Common myeloid progenitor, CD34-positive (primary cell): ENCODE results near the gene SNRNP48.

Source experiments
- CTCF ChIA-PET: fragments of 350-600 bp; sonication (Branson Sonifier 250); formaldehyde crosslinking; loops from one replicate; lab custom pipeline; 2021; ENCODE audit warnings: antibody characterized with exemption; lab: Charles Lee
- POLR2A ChIA-PET: fragments of 350-600 bp; sonication (Branson Sonifier 250); formaldehyde crosslinking; loops from one replicate; lab custom pipeline; 2021; ENCODE audit warnings: antibody characterized with exemption; lab: Charles Lee
- DNase-seq, 3 donors: peaks; one replicate each; pipeline versions ENCODE4 v3.0.0 to v3.0.0-alpha.2; 2013
- H3K27ac ChIP-seq, 2 experiments: 1 replicate in 1 of 2; 2 replicates in 1 of 2; pipeline ENCODE4 v1.7.0; 2013; ENCODE audit warnings: inconsistent platforms in 2 of 2, low read length in 2 of 2, mild to moderate bottlenecking in 2 of 2, low read depth in 1 of 2, moderate library complexity in 1 of 2; ENCODE audit not compliant: severe bottlenecking in 2 of 2, insufficient read depth in 1 of 2, poor library complexity in 1 of 2
- H3K27me3 ChIP-seq, 5 experiments: replicated peaks in 2 of 5; 1 replicate in 3 of 5; 2 replicates in 2 of 5; pipeline versions ENCODE4 v1.6.1 to v1.7.0; 2013; ENCODE audit warnings: low read length in 4 of 5, mild to moderate bottlenecking in 2 of 5, moderate library complexity in 2 of 5, inconsistent platforms in 1 of 5; ENCODE audit not compliant: insufficient read depth in 5 of 5, control insufficient read depth in 4 of 5
- H3K36me3 ChIP-seq, 4 experiments: 1 replicate in 2 of 4; 2 replicates in 2 of 4; pipeline versions ENCODE4 v1.6.1 to v1.7.0; 2013; ENCODE audit warnings: low read length in 3 of 4, control low read depth in 1 of 4, mild to moderate bottlenecking in 1 of 4; ENCODE audit not compliant: control insufficient read depth in 4 of 4, insufficient read depth in 4 of 4
- H3K4me1 ChIP-seq, 4 experiments: 1 replicate in 3 of 4; 2 replicates in 1 of 4; pipeline versions ENCODE4 v1.6.1 to v1.7.1; 2013; ENCODE audit warnings: low read length in 3 of 4, mild to moderate bottlenecking in 3 of 4, control low read depth in 1 of 4, inconsistent platforms in 1 of 4, moderate library complexity in 1 of 4; ENCODE audit not compliant: control insufficient read depth in 4 of 4, insufficient read depth in 4 of 4; ENCODE audit errors: control extremely low read depth in 1 of 4
- H3K4me3 ChIP-seq, 7 experiments: 1 replicate in 4 of 7; 2 replicates in 3 of 7; pipeline versions ENCODE4 v1.5.1 to v1.7.0; 2013; ENCODE audit warnings: mild to moderate bottlenecking in 7 of 7, low read length in 6 of 7, moderate library complexity in 6 of 7, inconsistent platforms in 2 of 7, low read depth in 2 of 7, control low read depth in 1 of 7; ENCODE audit not compliant: insufficient read depth in 4 of 7, control insufficient read depth in 1 of 7; ENCODE audit errors: extremely low read depth in 1 of 7
- H3K9me3 ChIP-seq, 5 experiments: 1 replicate in 4 of 5; 2 replicates in 1 of 5; pipeline versions ENCODE4 v1.6.1 to v1.7.1; 2013; ENCODE audit warnings: low read length in 4 of 5, mild to moderate bottlenecking in 2 of 5, inconsistent platforms in 1 of 5, low read depth in 1 of 5, moderate library complexity in 1 of 5; ENCODE audit not compliant: control insufficient read depth in 4 of 5, insufficient read depth in 2 of 5; ENCODE audit errors: control extremely low read depth in 1 of 5
- WGBS: methylation state at CpG from one replicate; pipeline ENCODE4 v1.1.5; 2013; ENCODE audit not compliant: insufficient coverage; 5-methylcytosine and 5-hydroxymethylcytosine counted together

Gene SNRNP48

DNA sequence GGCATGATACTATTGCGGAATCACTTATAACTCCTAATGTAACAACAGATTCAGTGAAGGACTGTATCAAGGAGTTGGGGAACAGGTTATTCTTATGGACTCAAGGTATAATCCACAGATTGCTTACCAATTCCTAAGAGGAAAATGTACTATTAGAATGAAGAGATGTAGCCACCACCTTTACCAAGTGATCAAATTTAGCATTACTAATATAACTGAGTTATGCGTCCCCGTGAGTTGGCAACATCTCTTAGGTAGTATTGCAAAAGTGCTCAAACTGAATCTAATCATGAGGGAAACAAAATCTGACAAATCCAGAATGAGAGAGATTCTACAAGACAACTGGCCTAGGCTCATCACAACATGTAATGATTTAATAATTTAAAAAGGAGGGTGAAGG, 777 bp upstream of the SNRNP48 start:
- peaks cover 0 to 1% (median 0%) of the 10 kb centered on the region in 5 experiments for H3K9me3 ChIP-seq
- H3K4me3 ChIP-seq, result peak overlapping the region in 2 of 7 experiments; percentile 65 to 86
- POLR2A ChIA-PET, result no interaction called here
- H3K36me3 ChIP-seq, result peaks cover 0 to 9% (median 4%) of the 10 kb centered on the region in 4 experiments
- H3K27ac ChIP-seq, result no peak overlapping the region
- no peaks in the 10 kb centered on the region for H3K27me3 ChIP-seq
- CTCF ChIA-PET, result interaction anchor here (0.9 to 1.2 kb wide), 4 partner anchors 9 to 164 kb away, joined by 3 to 9 read pairs (median 5); no protein-coding TSS in a partner anchor
- peaks cover 8 to 23% (median 16%) of the 10 kb centered on the region in 4 experiments for H3K4me1 ChIP-seq
- WGBS, result 100% methylated on average over 2 of the region's 3 CpGs
- DNase-seq, result no peak

DNA sequence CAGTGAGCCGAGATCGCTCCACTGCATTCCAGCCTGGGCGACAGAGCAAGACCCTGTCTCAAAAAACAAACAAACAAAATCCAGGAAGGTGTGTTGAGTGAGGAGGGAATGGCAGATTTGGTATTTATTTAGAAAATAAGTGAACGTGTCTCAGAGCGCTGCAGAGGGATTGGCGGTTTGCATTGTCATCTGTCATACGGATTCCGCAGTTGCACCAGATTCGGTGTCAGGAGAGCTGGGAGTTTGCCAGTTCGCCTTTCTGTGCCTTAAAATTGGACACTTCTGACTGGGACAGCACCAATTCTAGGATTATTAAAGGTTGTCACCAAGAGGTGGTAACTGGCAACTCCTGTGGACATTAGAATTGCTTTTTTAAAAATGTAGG, 912 bp downstream of the SNRNP48 start:
- Histone ChIP-seq H3K36me3 (peaks cover 11 to 23% (median 15%) of the 10 kb centered on the region in 4 experiments), H3K27ac (peak overlapping the region in 1 of 2 experiments; percentile 74), H3K4me1 (peaks cover 8 to 23% (median 16%) of the 10 kb centered on the region in 4 experiments), H3K27me3 (no peaks in the 10 kb centered on the region), H3K9me3 (peaks cover 0 to 1% (median 0%) of the 10 kb centered on the region in 5 experiments), H3K4me3 (peak overlapping the region; percentile 65 to 90 (median 85))
- ChIA-PET POLR2A (no interaction called here), CTCF (interaction anchor here (1.7 kb wide), 1 partner anchor 165 kb away, joined by 6 read pairs; no protein-coding TSS in a partner anchor)
- WGBS, result 47% methylated on average over 8 of the region's 10 CpGs
- DNase-seq, result peak; percentile 7 to 52 (median 43)

DNA sequence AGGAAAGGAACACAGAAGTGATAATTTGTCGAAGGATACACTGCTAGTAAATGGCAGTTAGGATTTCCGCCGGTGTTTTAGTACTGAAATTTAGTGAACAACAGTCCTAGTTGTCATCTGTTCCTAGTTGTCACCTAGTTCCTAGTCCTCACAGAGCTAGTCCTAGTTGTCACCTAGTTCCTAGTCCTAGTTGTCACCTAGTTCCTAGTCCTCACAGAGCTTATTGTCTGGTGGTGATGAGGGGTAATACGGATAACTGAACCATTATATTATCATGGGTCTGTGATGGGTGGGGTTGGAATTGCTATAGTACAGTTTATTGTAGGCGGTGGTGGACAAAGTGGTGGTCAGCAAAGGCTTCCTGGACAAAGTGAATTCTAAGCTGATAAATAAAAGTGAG, 1.8 kb downstream of the SNRNP48 start:
- POLR2A ChIA-PET, result no interaction called here
- H3K4me1 ChIP-seq, result peaks cover 8 to 23% (median 16%) of the 10 kb centered on the region in 4 experiments
- WGBS, result 98% methylated on average over 4 of the region's 5 CpGs

DNA sequence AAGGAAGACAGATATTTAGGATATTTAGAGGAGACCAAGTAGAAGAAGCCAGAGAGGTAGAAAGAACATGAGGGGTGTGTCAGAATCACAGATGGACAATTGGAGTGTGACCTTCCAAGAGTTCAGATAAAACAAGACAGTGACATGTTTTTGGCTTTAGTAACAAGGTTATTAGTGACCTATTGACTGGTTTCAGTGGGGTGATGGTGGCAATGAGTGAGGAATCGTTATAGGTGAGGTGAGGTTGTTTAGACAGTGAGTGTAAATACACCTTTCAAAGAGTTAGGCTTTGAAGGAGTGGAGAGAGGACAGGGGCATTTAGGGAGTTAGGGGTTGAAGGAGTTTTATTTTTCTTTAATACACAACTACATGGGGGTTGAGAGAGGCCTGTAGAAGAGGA, 3.2 kb downstream of the SNRNP48 start:
- no peak overlapping the region for H3K27ac ChIP-seq
- H3K4me1 ChIP-seq, result peaks cover 8 to 23% (median 16%) of the 10 kb centered on the region in 4 experiments
- H3K4me3 ChIP-seq, result no peak overlapping the region
- no peaks in the 10 kb centered on the region for H3K27me3 ChIP-seq
- DNase-seq, result no peak
- no peaks in the 10 kb centered on the region for H3K9me3 ChIP-seq
- 88% methylated on average over 1 of the region's 1 CpG for WGBS
- POLR2A ChIA-PET, result no interaction called here
- CTCF ChIA-PET, result no interaction called here
- peaks cover 11 to 34% (median 25%) of the 10 kb centered on the region in 4 experiments for H3K36me3 ChIP-seq

More for the DNA sequence above, 1.8 kb downstream of the SNRNP48 start:
- Histone ChIP-seq H3K27me3 (no peaks in the 10 kb centered on the region), H3K4me3 (peak overlapping the region in 1 of 7 experiments; percentile 18), H3K36me3 (peaks cover 11 to 30% (median 21%) of the 10 kb centered on the region in 4 experiments), H3K27ac (no peak overlapping the region), H3K9me3 (peaks cover 0 to under 1% (median 0%) of the 10 kb centered on the region in 5 experiments)
- CTCF ChIA-PET, result interaction anchor here (0.6 to 1.7 kb wide), 2 partner anchors 166 to 304 kb away, joined by 3 to 6 read pairs; no protein-coding TSS in a partner anchor
- DNase-seq, result peak in 1 of 3 donors; percentile 10

DNA sequence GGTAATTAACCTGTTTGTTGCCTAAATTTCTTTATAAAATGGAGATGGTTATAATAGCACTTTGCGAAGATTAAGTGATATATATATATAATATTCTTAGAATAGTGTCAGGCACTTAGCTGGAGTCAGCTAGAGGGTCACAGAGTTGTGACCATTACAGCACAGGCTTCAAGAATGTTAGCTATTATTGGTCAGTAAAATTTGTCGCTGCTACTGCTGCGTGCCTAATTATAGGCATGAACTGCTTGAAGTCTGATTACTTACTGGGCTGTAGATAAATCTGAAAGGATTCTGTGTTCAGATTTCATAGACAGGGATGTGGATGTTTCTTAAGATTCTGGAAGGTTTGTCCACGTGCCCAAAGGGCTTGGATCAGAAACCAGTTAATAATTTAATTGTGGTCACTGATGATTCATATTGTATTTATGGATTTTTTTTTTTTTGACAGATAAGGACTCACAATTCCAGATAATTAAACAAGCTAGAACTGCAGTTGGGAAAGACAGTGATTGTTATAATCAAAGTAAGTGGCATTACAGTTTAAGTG, 4.7 kb downstream of the SNRNP48 start:
- no peaks in the 10 kb centered on the region for H3K27me3 ChIP-seq
- DNase-seq, result no peak
- ChIA-PET POLR2A (no interaction called here), CTCF (no interaction called here)
- no peak overlapping the region for H3K4me3 ChIP-seq
- H3K9me3 ChIP-seq, result no peaks in the 10 kb centered on the region
- H3K27ac ChIP-seq, result no peak overlapping the region
- H3K36me3 ChIP-seq, result peaks cover 11 to 36% (median 27%) of the 10 kb centered on the region in 4 experiments
- WGBS, result 100% methylated on average over 3 of the region's 4 CpGs
- peaks cover 8 to 17% (median 11%) of the 10 kb centered on the region in 4 experiments for H3K4me1 ChIP-seq

DNA sequence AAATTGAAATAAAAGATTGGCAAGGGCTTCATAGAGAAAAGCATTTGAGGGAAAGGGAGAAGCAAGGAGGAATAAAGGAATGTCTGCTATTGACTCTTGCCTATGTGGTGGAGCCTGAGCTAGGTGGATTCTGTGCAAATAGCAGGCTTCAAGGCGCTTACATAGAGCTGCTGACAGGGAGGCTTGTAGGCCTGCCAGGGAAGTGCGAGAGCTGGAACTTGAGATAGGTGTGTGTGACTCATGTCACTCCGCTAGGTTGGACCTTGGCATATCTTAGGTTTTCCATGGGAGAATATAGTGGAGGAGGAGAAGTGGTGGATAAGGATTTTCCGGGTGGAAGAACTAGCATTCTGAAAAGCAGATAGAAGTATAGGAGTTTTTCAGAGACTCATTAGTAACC, 14.0 kb downstream of the SNRNP48 start:
- no peak overlapping the region for H3K27ac ChIP-seq
- no peaks in the 10 kb centered on the region for H3K4me1 ChIP-seq
- H3K4me3 ChIP-seq, result no peak overlapping the region
- no peaks in the 10 kb centered on the region for H3K9me3 ChIP-seq
- POLR2A ChIA-PET, result no interaction called here
- DNase-seq, result no peak
- no peaks in the 10 kb centered on the region for H3K27me3 ChIP-seq
- peaks cover 38 to 81% (median 57%) of the 10 kb centered on the region in 4 experiments for H3K36me3 ChIP-seq
- CTCF ChIA-PET, result interaction anchor here (0.9 to 1.2 kb wide), 2 partner anchors 24 to 179 kb away, joined by 3 to 4 read pairs; no protein-coding TSS in a partner anchor
- WGBS, result 75% methylated on average over 4 of the region's 4 CpGs

DNA sequence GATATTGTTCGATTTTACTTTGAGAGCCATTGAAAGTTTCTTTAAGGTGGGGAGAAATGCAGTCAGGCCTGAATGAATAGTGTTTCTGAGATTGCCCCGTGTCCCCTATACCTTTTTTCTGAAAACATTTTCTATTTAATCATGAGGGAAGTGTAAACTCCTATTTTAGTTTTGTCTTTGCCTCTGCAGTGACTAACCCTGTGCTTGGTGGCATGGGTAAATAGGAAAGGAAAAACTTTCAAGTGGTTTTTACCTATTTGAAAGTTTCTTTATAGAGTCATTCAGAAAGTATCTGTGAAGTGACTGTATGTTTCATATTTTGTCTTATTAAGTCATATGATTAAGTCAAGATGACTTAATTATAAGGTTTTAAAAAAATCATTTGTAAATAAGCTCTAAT, 14.5 kb downstream of the SNRNP48 start:
- WGBS, result 100% methylated on average over 1 of the region's 2 CpGs
- DNase-seq, result no peak
- Histone ChIP-seq H3K4me1 (no peaks in the 10 kb centered on the region), H3K9me3 (no peaks in the 10 kb centered on the region), H3K27me3 (no peaks in the 10 kb centered on the region), H3K27ac (no peak overlapping the region), H3K4me3 (no peak overlapping the region), H3K36me3 (peaks cover 38 to 82% (median 58%) of the 10 kb centered on the region in 4 experiments)
- ChIA-PET POLR2A (no interaction called here), CTCF (interaction anchor here (0.9 to 1.2 kb wide), 2 partner anchors 25 to 179 kb away, joined by 3 to 4 read pairs; no protein-coding TSS in a partner anchor)
